GM12865 (cell line): ENCODE measurements around the gene OR1M1.

Experiments
- DNase-seq: peaks from one replicate; pipeline ENCODE4 v3.0.0; 2010; ENCODE audit warnings: low read depth
- H3K4me3 ChIP-seq: 2 replicates; pipeline ENCODE4 v1.5.1; 2011; ENCODE audit warnings: mild to moderate bottlenecking, low read depth, low read length, control low read depth
- CTCF ChIP-seq: IDR thresholded peaks from 2 replicates; pipeline ENCODE4 v1.5.1; 2011; ENCODE audit warnings: low read length, control low read depth, low read depth, inconsistent platforms; ENCODE audit not compliant: insufficient read depth; ENCODE audit errors: missing control alignments

OR1M1 gene

GRCh38 chr19:9140159-9140874 is 53.5 kb downstream of the OR1M1 start, which contains the start of gene ZNF317:
ZNF317 (plus strand) TSS chr19:9140397; CDS start chr19:9156017, 15,620 bp downstream.
- peak; percentile 96 for DNase-seq
- no peak for TF ChIP-seq CTCF
- H3K4me3 ChIP-seq, result peak within 1 kb of the TSS; percentile 96

GRCh38 chr19:9144920-9145319 is 58.1 kb downstream of the OR1M1 start:
- no peak for DNase-seq
- H3K4me3 ChIP-seq, result no peak overlapping the region
- TF ChIP-seq CTCF, result no peak
